A673 (cell line): Measurements from ENCODE around the gene ISL2. TPM values are rescaled to one million over a fixed set of nuclear protein-coding genes. Genes with fewer than 3 reads are reported as not detected.

Experiments
- BruUV-seq: library from RNA; stranded (reverse); fragments of 400-500 nt; replicated peaks from 2 replicates; lab custom pipeline; 2021; lab: Mats Ljungman, UMichigan
- CTCF ChIA-PET: fragments of 300-600 bp; sonication (Branson Sonifier 250); formaldehyde crosslinking; loops from one replicate; lab custom pipeline; 2022; ENCODE audit warnings: antibody characterized with exemption; lab: Charles Lee
- POLR2A ChIA-PET: fragments of 300-600 bp; sonication (Branson Sonifier 250); formaldehyde crosslinking; loops from one replicate; lab custom pipeline; 2022; ENCODE audit warnings: antibody characterized with exemption; ENCODE audit not compliant: low non-redundant PET; lab: Charles Lee
- DNase-seq: peaks from one replicate; pipeline ENCODE4 v3.0.0-alpha.2; 2015; ENCODE audit warnings: low spot score
- H3K27ac ChIP-seq: fragments of 200-600 bp; sonication (generic); 2 replicates; pipeline ENCODE4 v1.5.1; 2016; ENCODE audit warnings: mixed run types, low read depth, mild to moderate bottlenecking, mixed read lengths, antibody characterized with exemption, low read length; ENCODE audit not compliant: poor library complexity, severe bottlenecking
- H3K27me3 ChIP-seq: fragments of 200-600 bp; sonication (generic); replicated peaks from 2 replicates; pipeline ENCODE4 v1.6.1; 2017; ENCODE audit warnings: mixed run types, low read depth, mild to moderate bottlenecking, mixed read lengths, antibody characterized with exemption, low read length; ENCODE audit not compliant: insufficient read depth, poor library complexity
- H3K36me3 ChIP-seq: fragments of 200-600 bp; sonication (generic); 2 replicates; pipeline ENCODE4 v1.6.1; 2016; ENCODE audit warnings: mixed run types, mild to moderate bottlenecking, mixed read lengths, antibody characterized with exemption, low read length; ENCODE audit not compliant: insufficient read depth, poor library complexity, severe bottlenecking
- H3K4me1 ChIP-seq: fragments of 200-600 bp; sonication (generic); 2 replicates; pipeline ENCODE4 v1.6.1; 2017; ENCODE audit warnings: mixed run types, mild to moderate bottlenecking, mixed read lengths, antibody characterized with exemption, low read length; ENCODE audit not compliant: insufficient read depth, poor library complexity, severe bottlenecking
- H3K4me3 ChIP-seq: fragments of 200-600 bp; sonication (generic); 2 replicates; pipeline ENCODE4 v1.5.1; 2016; ENCODE audit warnings: low read depth, mixed run types, mild to moderate bottlenecking, mixed read lengths, low read length; ENCODE audit not compliant: poor library complexity, severe bottlenecking
- H3K9me3 ChIP-seq: fragments of 200-600 bp; sonication (generic); 2 replicates; pipeline ENCODE4 v1.6.1; 2016; ENCODE audit warnings: mixed run types, low read depth, mild to moderate bottlenecking, mixed read lengths, antibody characterized with exemption, low read length; ENCODE audit not compliant: poor library complexity, severe bottlenecking
- CTCF ChIP-seq: fragments of 300-800, 200-600 bp; sonication (generic); conservative IDR thresholded peaks from 2 replicates; pipeline ENCODE4 v1.5.1; 2017; ENCODE audit warnings: low read depth, mild to moderate bottlenecking, antibody characterized with exemption, low read length, moderate library complexity, mixed read lengths
- EZH2 ChIP-seq: fragments of 200-600 bp; sonication (generic); IDR thresholded peaks from 2 replicates; pipeline ENCODE4 v1.6.1; 2017; ENCODE audit warnings: borderline replicate concordance, low read depth, mild to moderate bottlenecking, mixed read lengths, antibody characterized with exemption, low read length; ENCODE audit not compliant: poor library complexity, severe bottlenecking
- intact Hi-C: fragments of 100-400 bp; cut with micrococcal nuclease; formaldehyde crosslinking; loops from one replicate; pipeline ENCODE4 v1.10.0; 2022; ENCODE audit not compliant: unreplicated experiment
- total RNA-seq: library from RNA; stranded (reverse); gene quantifications from 2 replicates; pipeline ENCODE4 v1.2.3, GENCODE V29; 2021

The ISL2 gene
- total RNA-seq, 1 experiment from 2014 or later = 3.8 TPM

GRCh38 chr15:76327191-76328105 is 9.1 kb upstream of the ISL2 start:
- Histone ChIP-seq H3K27me3 (peaks cover 10% of the 10 kb centered on the region), H3K4me3 (no peak overlapping the region), H3K27ac (no peak overlapping the region), H3K4me1 (peaks cover 6% of the 10 kb centered on the region), H3K9me3 (no peaks in the 10 kb centered on the region), H3K36me3 (no peaks in the 10 kb centered on the region)
- intact Hi-C loops = no loop called here
- DNase-seq = no peak
- BruUV-seq = no TSS peak
- TF ChIP-seq CTCF (no peak), EZH2 (no peak)
- ChIA-PET CTCF (no interaction called here), POLR2A (no interaction called here)

- ChIA-PET CTCF (no interaction called here), POLR2A (no interaction called here)
- Histone ChIP-seq H3K4me3 (no peak overlapping the region), H3K4me1 (peaks cover 6% of the 10 kb centered on the region), H3K27me3 (peaks cover 10% of the 10 kb centered on the region), H3K27ac (no peak overlapping the region), H3K36me3 (no peaks in the 10 kb centered on the region), H3K9me3 (no peaks in the 10 kb centered on the region)
- intact Hi-C loops = no loop called here
- DNase-seq = no peak
- TF ChIP-seq CTCF (no peak), EZH2 (no peak)
- BruUV-seq = no TSS peak
These were observed 8.4 kb upstream of the ISL2 start for GRCh38 chr15:76328106-76328696.

- no peak for TF ChIP-seq CTCF
- no peak for TF ChIP-seq EZH2
- Histone ChIP-seq H3K4me3 (no peak overlapping the region), H3K9me3 (no peaks in the 10 kb centered on the region), H3K27ac (no peak overlapping the region), H3K36me3 (no peaks in the 10 kb centered on the region), H3K27me3 (peaks cover 10% of the 10 kb centered on the region), H3K4me1 (peaks cover 6% of the 10 kb centered on the region)
- DNase-seq = no peak
- ChIA-PET CTCF (no interaction called here), POLR2A (no interaction called here)
- intact Hi-C loops = no loop called here
- no TSS peak for BruUV-seq
These were observed 7.6 kb upstream of the ISL2 start for GRCh38 chr15:76328958-76329357.
